HG02798 (cell line): Measurements from ENCODE around the gene ALDH3B1.

Experiments
- ATAC-seq: cut with Tn5 transposase; IDR thresholded peaks from one replicate; pipeline ENCODE4 v1.9.1; 2021; ENCODE audit warnings: mild to moderate bottlenecking; ENCODE audit not compliant: unreplicated experiment, poor library complexity

Gene ALDH3B1

DNA sequence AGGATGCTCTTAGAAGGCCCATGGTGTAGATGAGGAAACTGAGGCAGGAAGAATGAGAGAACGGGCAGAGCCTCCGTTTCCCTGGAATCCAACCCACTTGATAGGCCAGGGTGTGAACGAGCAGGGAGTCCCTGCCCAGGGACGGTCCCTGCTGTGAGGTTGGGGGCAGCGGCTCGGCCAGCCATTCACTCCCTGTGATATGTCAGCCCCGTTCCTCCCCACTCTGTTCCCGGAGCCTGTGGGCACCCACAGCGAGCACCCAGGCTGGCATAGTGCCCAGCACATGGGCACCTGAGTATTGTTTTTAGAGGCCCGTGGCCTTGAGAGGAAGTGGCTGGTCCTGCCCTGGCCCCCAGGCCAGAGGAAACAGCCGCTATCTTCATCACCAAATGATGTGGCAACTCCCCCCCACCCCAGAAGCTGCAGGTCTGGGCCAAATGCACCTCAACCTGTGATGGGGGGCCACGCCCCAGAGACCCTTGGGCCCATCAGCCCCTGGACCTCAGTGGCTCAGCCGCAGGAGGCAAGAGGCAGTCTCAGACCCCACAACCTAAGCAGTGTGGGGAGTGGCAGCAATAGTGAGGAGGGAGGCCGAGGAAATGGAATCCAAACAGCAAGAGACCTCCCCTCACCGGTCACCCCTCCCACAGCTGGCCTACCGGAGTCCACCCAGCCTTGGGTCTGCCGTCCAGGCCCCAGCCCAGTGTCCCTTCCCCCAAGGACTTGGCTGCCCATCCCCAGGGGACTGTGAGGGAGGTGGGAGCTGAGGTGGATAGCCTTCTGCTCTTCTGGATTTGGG, 2.1 kb downstream of the ALDH3B1 start:
- ATAC-seq, result no peak

DNA sequence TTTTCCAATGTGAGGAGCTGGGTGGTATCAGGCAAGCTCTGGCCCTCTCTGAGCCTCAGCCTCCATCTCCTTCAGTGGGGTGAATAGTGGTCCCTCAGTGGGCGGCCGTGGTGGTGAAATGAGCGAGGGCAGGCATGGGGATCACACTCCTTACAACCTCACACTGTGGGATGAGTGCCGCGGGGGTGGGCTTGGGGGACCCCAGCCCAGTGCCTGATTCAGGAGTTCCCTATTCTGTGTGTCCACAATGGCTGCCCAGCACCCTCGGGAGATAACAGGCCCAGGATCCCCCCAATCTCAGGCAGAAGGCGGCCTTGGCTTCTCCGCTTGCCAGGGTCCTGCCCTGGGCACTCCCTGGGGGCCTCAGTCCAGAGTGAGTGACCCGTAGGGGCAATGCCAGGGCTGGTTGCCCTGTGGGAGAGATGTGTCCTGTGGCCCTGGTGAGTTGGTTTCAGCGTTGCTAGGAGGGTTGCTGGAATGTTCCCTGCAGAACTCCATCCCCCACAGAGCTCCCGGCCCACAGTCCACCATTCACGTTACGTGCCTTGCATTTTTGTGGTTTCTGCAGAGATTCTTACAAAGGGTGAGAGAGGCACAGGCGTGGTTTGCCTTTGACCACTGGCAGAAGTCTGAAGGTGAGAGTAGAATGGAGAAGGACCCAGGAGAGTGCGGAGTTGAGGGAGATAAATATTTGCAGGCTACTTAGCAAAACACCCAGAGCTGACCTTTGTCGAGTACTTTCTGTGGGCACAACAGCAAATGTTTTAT, 2.9 kb downstream of the ALDH3B1 start:
- ATAC-seq, result no peak

DNA sequence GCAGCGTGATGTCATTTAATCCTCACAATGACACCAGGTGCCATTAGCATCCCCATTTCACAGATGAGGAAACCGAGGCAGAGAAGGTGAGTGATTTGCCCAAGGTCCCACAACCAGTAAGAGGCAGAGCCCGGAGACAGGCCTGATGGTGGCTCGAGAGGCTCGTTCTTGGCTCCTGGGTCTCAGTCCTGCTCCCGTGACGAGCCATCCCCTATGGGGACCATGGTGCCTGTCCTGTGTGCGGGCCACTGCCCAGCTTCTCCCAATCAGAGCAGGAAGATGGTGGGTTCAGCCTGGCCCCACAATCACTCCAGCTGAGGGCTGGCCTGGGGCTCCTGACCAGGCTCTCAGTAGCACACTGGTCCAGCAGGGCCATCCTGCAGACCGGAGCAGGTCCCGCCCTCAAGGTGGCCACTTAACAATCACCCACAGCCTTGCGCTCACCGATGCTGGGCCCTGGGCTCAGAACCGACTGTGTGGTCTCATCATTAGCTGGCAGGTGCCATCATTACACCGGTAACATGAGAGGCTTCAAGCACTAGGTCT, 3.6 kb downstream of the ALDH3B1 start:
- no peak for ATAC-seq

DNA sequence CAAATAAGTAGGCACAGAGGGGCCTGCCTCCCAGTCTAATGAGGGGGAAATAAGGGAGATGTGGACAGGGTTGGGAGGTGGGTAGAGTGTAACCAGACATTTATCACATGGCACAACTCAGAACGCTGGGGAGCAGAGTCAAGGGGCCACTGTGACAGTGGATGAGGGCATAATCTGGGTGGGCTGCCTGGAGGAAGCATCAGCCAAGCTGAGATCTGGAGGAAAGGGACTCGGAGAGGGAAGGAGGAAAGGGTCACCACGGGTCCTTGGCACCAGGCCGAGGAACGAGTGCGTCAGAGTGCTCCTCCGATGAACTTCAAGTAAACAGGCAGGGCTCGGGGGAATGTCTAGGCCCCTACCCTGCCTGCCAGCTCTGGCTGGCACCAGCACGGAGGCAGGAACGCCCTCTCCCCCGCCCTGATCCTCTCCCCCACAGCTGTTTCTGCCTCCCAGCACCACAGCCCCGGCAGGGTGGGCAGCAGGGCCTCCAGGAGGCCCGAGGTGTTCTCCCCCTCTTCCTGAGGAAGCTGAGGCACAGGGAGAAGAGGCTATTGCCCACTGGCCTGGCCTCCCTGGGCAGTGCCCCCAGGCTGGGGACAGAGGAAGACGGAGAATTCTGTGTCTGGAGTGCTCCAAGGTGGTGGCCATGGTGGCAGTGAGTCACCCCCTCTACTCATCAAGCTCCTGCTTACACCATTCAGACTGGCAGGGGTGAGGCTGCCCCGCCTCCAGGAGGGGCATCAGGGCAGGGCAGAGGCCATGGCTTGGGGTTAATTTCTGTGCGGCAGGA, 4.2 kb downstream of the ALDH3B1 start:
- ATAC-seq, result no peak

DNA sequence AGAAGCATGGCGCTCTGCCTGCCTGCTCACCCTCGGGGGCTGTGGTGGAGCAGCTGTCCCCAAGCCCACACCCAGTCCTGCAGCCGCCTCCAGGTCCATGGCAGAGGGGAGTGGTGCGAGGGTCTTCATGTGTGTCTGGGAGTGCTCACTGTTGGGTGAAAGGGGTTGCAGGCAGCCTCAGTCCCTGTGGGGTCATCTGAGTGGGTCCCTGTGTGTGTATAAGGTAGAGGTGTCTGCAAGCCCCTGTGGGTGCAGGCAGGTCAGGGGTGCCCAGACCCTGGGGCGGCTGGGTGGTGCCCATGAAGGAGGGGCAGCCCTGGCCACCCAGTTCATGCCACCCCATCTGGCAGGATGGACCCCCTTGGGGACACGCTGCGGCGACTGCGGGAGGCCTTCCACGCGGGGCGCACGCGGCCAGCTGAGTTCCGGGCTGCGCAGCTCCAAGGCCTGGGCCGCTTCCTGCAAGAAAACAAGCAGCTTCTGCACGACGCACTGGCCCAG, 4.9 kb downstream of the ALDH3B1 start:
- no peak for ATAC-seq

DNA sequence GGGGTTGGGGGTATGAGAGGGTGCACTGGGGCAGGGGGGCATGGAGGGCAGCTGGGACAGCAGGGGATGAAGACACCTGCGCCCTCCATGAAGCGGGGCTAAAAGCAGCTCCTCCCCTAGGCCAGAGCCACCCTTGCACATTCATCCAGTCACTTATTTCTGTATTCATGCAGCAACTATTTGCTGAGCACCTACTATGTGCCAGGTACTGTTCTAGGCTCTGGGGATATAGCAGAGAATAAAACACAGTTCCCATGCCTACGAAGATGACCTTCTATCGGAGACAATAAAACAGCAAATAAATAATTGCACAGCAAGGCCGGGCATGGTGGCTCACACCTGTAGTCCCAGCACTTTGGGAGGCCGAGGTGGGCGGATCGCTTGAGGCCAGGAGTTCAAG, 5.3 kb downstream of the ALDH3B1 start:
- ATAC-seq, result no peak

DNA sequence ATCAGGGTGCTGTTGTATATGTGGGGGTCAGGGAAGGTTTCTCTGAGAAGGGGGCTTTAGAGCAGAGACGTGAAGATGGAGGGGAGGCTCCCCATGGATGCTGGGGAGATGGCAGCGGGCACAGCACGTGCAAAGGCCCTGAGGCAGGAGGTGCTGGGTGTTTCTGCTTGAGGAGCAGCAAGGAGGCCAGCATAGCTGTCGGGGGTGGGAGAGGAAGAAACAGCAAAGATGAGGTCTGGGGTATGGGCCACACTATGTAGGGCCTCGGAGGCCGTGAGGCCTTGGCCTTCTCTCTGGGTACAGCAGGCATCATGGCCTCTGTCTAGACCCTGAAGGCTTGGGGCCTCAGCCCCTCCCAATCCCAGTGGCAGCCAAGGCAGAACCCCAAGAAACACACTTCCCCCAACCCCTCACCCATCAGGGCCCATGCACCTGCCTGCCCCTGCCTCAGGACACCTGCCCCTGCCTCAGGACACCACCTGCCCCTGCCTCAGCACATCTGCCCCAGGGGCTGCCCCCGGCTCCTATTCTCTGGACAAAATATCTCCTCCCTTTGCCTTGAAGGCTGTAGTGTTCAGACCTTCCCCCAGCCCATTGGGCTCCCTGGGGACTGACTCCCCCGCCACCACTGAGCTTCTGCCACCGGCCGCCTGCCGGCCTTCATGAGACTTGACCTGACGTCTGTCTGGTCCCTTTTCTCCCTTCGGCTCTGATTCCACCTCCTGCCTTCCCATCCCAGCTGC, 6.2 kb downstream of the ALDH3B1 start:
- no peak for ATAC-seq

DNA sequence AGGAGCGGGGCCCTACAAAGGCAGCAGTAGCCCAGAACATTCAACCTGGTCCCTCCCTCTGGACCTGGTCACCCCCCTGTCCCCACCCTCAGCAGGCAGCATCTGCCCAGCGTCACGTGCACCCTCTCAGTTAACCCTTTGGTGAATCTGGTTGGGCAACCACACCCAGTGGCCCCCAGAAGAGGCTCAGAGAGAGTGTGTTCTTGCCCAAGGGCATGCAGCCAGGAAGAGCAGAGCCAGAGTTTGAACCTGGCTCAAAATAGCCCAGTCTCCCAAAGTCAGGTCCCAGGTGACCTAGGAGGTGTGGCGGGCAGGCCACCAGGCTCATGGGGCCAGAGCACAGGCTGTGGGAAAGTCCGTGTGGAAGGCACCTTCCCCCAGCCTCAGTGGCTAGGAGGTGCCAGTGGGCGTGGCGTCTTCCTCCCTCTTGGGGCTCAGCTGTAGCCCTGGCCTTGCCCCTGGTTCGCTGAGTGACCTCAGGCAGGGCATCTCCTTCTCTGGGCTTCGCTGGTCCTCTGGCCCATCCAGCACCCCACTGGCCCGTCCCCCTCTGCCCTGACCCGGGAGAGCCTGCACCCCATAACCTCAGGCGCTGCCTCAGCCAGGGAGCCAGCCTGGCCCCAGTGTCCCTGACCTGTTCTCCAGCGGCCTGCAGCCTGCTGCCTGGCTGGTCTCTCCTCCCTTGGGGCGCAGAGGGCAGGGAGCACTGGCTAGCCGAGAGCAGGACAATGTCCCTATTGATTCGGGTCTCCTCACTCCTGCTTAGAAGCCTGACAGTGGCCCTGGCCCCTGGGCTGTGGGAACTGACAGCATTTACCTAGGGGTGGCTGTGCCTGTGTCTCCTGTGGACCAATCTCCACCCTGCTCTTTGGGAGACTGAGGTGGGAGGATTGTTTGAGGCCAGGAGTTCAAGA, 7.0 kb downstream of the ALDH3B1 start:
- no peak for ATAC-seq

DNA sequence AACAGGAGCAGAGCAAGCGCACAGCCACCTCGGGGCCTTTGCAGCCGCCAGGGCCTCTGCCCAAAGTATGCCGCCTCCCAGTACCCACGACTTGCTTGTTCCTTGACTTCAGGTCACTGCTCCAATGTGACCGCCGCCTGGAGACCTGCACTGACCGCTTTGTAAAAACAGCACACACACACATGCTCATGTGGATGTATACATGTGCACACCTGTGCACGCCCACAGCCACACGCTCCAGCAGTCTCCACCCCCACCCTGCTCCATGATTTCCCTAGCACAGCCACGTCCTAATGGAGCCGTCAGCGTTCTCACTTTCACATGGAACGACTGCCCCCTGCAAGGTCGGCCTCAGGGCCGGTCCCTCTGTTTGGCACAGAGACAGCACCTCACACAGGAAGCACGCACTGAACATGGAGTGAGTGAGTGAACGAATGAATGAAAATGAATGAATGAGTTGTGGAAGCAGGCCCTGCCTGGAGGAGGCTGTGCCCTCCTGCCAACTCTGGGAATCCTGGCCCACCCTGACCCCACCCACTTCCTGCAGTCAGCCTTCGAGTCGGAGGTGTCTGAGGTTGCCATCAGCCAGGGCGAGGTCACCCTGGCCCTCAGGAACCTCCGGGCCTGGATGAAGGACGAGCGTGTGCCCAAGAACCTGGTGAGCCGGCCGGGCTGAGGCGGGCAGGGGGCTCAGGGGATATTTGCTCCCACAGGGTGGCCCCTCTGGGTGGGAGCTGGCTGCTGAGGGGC, 8.0 kb downstream of the ALDH3B1 start:
- no peak for ATAC-seq

DNA sequence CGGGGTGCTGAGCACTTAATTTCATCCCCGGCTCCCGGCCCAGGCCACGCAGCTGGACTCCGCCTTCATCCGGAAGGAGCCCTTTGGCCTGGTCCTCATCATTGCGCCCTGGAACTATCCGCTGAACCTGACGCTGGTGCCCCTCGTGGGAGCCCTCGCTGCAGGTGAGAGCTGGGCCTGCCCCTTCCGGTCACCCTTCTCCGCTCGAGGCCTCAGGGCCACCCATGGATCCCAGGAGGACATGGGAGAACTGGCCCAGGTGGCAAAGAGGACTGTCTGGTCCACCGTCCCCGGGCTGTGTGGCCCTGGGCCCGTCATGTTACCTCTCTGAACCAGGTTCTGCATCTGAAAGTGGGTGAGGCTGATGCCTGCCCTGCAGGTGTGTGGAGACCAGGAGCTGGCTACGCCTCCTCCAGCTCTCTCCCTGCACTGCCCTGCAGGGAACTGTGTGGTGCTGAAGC, 8.6 kb downstream of the ALDH3B1 start:
- no peak for ATAC-seq

DNA sequence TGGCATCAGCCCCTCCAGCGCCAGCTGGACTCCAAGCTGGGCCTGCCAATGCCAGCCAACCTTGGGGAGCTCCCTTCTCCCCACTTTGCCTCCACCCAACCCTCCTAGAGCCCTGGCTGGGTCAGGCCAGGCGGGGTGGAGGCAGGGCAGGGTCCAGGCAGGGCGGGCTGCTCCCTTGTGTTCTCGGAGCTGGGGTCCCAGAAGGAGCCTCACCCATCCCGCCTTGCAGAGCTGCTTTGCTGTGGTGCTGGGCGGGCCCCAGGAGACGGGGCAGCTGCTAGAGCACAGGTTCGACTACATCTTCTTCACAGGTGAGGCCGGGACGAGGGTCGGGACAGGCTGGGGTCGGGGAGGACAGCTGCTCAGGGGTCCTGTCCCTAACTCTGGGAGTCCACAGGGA, 9.4 kb downstream of the ALDH3B1 start:
- no peak for ATAC-seq

DNA sequence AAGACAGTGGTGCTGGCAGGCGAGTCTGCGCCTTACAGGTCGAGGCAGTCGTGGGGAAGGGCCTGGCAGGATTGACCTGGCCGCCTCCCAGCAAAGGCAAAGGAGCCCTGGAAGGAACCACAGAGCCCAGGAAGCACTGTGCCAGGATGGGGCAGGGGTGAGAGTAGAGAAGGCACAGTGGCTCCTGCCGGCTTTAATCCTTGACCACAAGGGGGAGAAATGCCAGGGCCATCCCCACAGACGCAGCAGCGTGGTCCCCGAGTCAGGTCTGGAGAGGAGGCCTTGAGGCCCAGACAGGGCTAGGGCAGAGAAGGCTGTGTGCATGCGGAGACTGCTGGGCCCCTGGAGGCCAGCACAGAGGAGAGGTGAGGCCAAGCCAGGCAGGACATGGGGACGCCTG, 10.4 kb downstream of the ALDH3B1 start:
- ATAC-seq, result no peak

DNA sequence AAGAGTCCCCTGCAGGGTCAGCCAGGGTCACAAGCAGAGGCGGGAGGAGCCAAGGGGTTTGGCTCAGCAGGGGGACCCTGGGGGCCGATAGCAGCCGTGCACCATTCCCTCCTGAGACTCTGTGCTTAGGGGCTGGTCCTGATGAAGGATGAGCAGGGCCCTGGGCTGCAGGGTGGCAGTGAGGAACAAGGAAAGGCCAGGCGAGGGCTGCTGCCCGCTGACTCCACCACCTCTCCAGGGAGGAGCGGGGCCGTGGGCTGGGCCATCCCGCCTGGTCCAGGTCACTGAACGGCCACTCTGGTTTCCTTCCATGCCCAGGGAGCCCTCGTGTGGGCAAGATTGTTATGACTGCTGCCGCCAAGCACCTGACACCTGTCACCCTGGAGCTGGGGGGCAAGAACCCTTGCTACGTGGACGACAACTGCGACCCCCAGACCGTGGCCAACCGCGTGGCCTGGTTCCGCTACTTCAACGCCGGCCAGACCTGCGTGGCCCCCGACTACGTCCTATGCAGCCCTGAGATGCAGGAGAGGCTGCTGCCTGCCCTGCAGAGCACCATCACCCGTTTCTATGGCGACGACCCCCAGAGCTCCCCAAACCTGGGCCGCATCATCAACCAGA, 11.2 kb downstream of the ALDH3B1 start:
- no peak for ATAC-seq

DNA sequence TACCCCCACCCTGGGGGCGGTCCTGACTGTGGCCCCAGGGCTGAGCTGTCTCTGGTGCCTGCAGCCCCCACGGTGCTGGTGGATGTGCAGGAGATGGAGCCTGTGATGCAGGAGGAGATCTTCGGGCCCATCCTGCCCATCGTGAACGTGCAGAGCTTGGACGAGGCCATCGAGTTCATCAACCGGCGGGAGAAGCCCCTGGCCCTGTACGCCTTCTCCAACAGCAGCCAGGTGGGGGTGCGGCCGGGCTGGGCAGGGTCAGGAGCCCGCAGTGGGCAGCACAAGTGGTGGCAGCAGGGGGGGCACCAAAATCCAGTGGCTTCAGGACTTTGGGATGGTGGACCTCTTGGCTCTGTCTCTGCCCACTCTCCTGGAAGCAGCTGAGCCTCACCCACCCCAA, 12.4 kb downstream of the ALDH3B1 start:
- no peak for ATAC-seq

DNA sequence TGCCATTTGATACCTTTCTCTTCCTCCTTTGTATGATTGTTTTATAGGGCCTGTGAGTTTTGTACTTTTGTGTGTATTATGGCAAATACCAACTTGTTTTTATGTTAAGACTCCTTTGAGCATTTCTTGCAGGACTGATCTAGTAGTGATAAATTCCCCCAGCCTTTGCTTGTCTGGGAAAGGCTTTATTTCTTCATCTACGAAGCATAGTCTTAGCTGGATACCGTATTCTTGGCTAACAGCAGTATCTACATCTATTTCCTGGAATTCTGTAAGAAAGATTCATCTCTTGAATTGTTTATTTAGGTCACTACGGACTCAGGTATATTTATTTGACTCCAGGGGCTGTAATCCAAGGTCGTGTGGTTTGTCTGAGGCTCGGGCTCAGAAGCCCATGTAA, 14.4 kb downstream of the ALDH3B1 start:
- no peak for ATAC-seq

DNA sequence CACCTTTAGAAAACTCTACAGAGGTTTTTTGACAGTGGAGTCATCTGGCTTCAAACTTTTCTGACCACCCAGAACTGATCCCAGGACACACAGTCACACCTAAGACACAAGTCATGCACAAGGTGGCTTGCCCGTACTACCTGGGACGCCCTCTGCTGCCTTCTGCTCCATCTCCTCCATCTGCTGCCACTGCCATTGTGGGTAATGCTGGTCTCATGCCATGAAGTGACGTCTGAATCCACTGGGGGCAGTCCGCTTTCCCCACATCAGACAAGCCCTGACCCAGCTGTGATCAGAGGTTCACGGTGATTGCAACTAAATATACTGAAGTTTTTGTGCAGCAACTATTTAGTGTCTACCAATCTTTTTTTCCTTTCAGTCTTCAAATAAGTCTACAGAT, 14.9 kb downstream of the ALDH3B1 start:
- ATAC-seq, result no peak

DNA sequence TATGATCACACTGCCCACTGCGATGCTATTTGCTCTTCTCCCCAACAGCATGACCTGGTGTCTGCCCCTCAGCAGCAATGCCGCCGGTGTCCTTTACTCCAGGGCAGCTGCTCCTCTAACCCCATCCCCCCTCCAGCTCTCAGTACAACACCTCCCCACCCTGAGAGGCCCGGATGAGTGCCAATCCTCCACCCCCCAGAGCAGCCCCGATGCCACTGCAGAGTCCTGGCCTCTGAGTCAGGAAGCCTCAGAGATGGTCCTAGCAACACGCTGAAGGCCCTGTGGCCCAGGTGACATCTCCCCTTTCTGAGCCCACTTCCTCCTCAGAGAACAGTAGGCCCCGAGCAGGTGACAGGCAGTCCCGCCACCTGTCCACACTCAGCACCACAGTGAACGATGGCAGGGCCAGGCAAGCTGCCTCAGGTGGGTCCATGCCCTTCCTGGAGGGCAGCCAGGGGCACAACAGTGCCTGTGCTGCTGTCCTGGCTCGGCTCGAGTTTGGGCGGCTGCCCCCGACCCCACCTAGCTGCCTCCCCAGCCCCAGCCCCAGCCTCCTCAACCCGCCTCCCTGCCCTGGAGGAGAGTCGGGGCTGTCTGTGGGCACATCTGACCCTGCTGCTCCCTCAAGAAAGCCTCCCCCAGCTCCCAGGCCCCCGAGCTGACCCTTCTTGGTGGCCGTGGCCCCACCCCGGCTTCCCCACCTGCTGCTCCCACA, 16.4 kb downstream of the ALDH3B1 start:
- ATAC-seq, result no peak
